GM12801 (cell line): Measurements from ENCODE around the gene ZFYVE9.

ENCODE experiments used
- TF ChIP-seq, protein P1 (sequence below): IDR thresholded peaks from one replicate; pipeline ENCODE4 v1.5.1; 2011; ENCODE audit warnings: control low read depth; ENCODE audit not compliant: insufficient read length; ENCODE audit errors: extremely low read depth

ZFYVE9 gene

DNA sequence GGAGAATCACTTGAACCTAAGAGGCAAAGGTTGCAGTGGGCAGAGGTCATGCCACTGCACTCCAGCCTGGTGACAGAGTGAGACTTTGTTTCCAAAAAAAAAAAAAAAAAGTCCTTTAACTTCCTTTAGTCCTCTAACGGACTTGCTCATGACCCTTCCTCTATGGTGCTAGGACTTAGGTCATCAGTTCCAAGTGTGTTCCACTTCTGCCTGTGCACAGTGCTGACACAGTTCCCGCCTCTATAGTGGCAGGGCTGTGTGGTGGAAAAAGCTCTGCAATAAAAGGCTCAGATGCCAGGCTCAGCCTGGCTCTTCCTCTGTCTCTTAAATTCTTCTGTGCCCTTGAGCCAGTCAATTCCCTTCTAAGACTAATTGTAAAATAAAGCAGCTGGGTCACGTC, 202.1 kb downstream of the ZFYVE9 start:
- TF ChIP-seq, protein P1, sequence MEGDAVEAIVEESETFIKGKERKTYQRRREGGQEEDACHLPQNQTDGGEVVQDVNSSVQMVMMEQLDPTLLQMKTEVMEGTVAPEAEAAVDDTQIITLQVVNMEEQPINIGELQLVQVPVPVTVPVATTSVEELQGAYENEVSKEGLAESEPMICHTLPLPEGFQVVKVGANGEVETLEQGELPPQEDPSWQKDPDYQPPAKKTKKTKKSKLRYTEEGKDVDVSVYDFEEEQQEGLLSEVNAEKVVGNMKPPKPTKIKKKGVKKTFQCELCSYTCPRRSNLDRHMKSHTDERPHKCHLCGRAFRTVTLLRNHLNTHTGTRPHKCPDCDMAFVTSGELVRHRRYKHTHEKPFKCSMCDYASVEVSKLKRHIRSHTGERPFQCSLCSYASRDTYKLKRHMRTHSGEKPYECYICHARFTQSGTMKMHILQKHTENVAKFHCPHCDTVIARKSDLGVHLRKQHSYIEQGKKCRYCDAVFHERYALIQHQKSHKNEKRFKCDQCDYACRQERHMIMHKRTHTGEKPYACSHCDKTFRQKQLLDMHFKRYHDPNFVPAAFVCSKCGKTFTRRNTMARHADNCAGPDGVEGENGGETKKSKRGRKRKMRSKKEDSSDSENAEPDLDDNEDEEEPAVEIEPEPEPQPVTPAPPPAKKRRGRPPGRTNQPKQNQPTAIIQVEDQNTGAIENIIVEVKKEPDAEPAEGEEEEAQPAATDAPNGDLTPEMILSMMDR = no peak

DNA sequence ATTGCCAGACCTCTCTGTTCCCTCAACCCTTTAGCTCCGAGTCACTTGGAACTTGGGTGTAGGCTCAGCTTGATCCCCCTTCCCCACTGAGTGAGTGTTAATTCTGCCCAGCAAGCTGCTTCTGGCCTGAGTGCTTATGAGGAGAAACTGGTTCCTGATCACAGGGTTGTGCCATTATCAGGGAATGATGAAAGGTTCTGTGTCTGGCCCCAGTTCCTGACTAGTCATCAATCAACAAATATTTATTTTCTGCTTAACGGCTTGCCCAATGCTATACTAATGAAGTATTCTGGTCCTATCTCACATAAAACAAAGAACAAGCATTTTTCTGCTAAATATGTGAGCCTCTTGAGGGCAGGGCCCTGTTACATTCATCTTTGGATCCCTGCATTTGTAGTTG, 203.4 kb downstream of the ZFYVE9 start:
- TF ChIP-seq, protein P1 = no peak

DNA sequence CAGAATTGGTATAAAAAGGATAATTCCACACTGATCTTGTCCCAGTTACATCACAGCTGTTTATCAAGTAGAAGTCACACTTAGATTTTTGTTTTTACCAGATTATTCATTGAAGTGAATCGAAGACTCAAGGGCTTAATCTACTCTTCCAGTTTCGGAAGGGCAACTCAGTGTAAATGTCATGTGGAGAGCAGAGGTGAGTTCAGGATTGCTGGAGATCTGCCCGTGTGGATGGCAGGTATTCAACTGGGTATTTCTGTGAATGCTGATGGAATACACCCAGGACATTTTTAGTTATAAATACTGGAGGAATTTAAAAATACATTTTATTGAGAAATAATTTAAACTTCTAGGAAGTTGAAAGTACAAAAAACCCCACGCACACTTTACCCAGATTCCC, 204.8 kb downstream of the ZFYVE9 start:
- TF ChIP-seq, protein P1 = no peak

DNA sequence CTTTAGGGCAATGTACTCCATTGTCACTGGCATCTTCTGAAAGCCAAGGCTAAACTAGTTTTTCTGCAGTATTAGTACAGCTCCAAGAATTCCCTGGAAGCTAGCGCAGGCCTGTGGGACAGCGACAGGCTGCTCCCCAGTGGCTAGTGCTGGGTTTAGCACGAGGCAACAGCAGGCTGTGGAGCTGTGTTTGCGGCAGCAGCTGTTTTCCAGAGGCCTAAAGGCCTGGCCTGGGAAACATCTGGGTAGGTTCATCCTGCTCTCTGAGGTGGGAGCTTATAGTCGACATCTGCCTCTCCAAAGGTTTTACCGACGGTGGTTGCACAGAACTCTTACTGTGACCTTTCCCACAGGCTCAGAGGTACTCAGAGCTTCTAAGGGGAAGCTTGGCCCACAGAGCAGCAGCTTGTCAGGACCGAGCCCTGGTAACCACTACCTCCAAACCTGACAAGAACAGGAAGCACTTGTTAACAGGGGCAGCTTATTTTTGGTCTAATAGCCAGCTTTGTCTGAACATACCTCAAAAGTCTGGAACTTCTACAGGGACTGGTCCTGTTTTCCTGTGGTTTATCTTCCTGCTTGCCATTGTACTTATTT, 206.9 kb downstream of the ZFYVE9 start:
- TF ChIP-seq, protein P1 = no peak

DNA sequence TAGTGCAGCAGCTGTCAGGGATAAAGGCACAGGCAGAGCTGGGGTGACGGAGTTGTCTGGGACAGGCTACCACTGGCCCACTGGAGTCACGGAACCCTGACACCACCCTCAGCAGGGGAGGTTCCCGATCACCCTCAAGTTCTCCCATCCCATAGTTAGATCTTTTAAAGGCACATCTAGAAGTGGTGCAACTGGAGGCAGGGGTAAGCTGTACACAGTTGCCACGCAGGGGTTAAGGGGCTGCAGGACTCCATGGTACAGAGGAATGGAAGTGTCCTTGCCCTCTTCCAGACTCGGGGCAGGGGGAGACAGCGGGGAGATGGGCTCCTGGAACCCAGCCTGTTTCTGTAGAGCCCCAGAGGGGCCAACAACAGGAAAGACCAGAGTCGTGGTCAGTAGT, 210.8 kb downstream of the ZFYVE9 start:
- TF ChIP-seq, protein P1 = no peak

DNA sequence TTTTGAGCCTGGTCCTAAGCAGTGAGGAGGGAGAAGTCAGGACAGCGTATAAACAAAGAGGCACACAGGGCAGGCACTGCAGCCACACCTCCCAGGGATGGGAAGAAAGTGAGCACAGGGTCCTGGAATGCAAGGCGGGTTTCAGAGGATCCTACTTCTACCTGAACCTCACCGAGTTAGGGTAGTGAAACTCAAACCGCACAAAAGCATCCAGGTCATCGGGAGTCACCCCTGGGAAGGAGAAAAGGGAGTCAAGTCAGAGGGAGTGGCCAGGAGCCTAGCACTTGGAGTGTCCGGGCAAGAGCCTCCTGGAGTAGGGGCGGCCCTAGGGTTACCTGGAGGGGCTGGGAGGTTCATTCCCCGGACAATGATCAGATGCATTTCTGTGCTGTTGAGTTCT, 213.5 kb downstream of the ZFYVE9 start:
- TF ChIP-seq, protein P1 = no peak

DNA sequence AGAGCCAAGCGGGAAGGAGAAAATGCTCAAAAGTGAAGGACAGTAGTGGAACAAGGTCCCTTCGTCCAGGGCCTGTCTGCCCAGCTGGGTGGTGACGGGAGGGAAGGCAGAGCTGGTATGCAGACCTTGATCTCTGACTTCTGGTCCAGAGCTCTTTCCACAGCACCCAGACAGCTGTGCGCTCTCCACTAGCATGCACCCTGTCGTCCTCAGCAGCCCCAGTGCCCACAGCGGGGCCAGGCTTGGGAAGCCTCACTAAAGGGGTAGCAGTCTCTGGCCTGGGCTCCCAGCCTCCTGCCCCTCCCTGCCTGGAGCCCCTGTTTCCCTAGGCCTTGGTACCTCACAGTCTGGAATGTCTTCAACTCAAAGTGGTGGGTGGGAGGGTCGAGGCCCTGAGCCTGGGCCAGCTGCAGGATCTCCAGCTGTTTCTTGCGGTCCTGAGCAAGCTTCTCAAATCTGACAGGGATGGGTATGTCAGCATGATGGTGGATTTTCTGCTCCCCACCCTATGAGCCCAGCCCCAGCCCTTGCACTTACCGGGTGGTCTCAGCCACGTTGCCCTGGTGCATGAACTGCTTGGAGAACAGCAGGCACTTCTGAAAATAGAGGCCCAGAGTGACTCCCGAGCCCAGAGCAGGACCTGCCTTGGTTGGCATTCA, 214.1 kb downstream of the ZFYVE9 start:
- TF ChIP-seq, protein P1 = no peak
